Measurements from ENCODE around the gene PDLIM7.

PDLIM7 gene

DNA sequence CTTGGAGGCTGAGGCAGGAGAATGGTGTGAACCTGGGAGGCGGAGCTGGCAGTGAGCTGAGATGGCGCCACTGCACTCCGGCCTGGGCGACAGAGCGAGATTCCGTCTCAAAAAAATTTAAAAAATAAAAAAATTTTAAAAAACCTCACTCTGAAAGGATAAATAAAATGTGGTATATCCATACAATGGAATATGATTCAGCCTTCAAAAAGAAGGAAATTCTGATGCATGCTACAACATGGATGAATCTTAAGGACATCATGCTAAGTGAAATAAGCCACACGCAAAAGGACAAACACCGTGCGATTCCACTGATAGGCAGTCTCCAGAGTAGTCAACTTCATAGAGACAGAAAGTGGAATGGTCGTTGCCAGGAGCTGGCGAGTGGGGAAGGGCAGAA lies 32.4 kb downstream of the PDLIM7 start:
- peak overlapping the region in 1 of 3 experiments; percentile 38 for H3K27ac Mint-ChIP-seq
- H3K4me1 Mint-ChIP-seq = peaks cover 9% of the 10 kb centered on the region
- no peaks in the 10 kb centered on the region for H3K27me3 Mint-ChIP-seq (ENCODE audit: low read depth)
- H3K9me3 Mint-ChIP-seq = peaks cover 3% of the 10 kb centered on the region
- H3K4me3 Mint-ChIP-seq = peak overlapping the region in 1 of 3 experiments; percentile 56
- TF ChIP-seq, protein P1, sequence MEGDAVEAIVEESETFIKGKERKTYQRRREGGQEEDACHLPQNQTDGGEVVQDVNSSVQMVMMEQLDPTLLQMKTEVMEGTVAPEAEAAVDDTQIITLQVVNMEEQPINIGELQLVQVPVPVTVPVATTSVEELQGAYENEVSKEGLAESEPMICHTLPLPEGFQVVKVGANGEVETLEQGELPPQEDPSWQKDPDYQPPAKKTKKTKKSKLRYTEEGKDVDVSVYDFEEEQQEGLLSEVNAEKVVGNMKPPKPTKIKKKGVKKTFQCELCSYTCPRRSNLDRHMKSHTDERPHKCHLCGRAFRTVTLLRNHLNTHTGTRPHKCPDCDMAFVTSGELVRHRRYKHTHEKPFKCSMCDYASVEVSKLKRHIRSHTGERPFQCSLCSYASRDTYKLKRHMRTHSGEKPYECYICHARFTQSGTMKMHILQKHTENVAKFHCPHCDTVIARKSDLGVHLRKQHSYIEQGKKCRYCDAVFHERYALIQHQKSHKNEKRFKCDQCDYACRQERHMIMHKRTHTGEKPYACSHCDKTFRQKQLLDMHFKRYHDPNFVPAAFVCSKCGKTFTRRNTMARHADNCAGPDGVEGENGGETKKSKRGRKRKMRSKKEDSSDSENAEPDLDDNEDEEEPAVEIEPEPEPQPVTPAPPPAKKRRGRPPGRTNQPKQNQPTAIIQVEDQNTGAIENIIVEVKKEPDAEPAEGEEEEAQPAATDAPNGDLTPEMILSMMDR (IDR thresholded peaks at IDR 0.05; ENCODE audit: unreplicated experiment in 3 of 3) = no peak
- peaks cover 81% of the 10 kb centered on the region for H3K36me3 Mint-ChIP-seq (ENCODE audit: low read depth)

DNA sequence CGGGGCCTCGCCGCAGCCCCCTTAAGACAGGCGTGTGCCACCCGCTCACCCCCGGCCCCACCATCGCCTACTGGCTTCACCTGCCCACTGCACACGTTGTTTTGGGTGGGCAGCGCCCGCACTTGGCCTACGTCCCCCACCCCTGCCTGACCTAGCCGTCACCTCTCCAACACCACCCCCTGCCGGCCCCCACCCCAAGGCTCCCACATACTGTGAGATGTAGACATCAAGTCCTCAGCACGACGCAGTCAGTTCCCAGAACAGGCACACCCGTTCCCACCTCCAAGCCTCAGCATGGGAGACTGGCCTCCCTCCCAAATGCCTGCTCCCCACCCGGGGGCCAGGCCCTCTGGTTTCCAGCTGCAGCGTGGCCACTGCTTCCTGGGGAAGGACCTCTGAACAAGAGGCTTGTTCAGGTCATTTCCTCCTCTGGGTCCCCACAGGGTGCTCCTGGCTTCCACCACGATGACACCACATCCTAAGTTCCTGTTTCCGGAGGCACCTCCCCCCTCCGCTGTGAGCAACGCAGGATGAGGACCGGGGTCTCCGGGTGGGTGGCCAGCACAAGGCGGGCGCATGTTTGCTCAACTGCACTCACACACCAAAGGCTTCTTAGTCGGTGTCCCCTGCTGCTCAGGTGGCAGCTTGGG lies 35.3 kb downstream of the PDLIM7 start:
- H3K4me1 Mint-ChIP-seq = peaks cover 10% of the 10 kb centered on the region
- H3K36me3 Mint-ChIP-seq (ENCODE audit: low read depth) = peaks cover 68% of the 10 kb centered on the region
- H3K27me3 Mint-ChIP-seq (ENCODE audit: low read depth) = no peaks in the 10 kb centered on the region
- TF ChIP-seq, protein P1 (IDR thresholded peaks at IDR 0.05; ENCODE audit: unreplicated experiment in 3 of 3) = no peak
- peaks cover 3% of the 10 kb centered on the region for H3K9me3 Mint-ChIP-seq
- no peak overlapping the region for H3K4me3 Mint-ChIP-seq
- no peak overlapping the region for H3K27ac Mint-ChIP-seq

DNA sequence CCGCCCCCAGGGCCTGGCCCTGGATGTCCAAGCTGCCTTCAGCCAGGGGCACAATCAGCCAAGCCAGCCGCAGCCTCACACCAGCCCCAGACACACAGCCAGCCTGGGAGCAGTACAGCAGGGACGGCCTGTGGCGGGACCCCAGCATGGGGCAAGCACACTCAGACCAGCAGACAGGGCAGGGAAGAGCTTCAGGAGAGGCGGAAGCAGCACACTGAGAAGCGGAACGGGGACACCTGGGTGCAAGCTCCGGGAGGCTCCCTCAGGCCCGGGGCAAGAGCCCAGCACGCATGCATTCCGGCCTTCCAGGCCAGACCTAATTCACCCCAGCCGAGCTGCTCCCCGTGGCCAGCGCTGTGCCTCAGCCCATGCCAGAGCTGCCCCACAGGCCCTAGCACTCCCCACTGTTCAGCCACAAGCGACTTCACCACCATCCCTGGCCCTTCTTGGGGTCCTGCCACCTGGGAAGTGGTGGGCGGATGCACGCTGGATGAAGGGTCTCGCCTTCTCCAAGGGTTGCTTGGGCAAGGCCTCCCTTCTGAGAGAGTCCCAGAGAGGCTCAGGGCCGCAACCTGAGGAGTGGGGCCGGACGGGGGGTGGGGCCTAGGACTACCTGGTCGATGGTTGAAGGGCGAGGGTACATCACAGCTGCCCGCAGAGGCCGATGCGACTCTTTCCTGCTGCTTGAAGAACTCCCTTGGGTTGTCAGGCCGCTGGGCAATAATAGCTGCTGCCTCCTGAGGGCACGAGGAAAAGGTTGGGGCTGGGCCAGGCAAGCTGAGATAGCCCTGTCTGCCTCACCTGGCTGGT lies 37.4 kb downstream of the PDLIM7 start:
- Mint-ChIP-seq H3K4me3 (no peak overlapping the region), H3K4me1 (peaks cover 22% of the 10 kb centered on the region), H3K36me3 (ENCODE audit: low read depth) (peaks cover 54% of the 10 kb centered on the region), H3K27me3 (ENCODE audit: low read depth) (no peaks in the 10 kb centered on the region), H3K27ac (peak overlapping the region in 1 of 3 experiments; percentile 28), H3K9me3 (no peaks in the 10 kb centered on the region)
- TF ChIP-seq, protein P1 (IDR thresholded peaks at IDR 0.05; ENCODE audit: unreplicated experiment in 3 of 3) = no peak

DNA sequence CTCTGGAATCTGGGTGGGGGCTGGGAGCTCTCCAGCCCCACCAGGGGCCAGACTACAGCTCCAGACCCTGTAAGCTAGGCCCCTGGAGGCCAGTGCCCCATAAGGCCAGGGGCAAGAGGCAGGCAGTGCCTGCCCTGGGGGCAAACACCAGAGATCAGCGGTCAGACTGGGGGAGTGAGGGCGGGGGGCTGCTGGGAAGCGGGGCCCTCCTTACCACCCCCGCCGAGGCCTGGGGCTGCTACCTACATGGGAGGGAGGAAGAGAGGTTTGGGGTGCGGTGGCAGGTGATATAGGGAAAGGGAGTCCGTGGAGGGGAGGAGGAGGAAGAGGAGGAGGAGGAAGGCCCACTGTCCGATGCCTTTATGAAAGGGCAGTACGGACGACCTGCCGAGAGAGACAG lies 38.0 kb downstream of the PDLIM7 start:
- no peak overlapping the region for H3K4me3 Mint-ChIP-seq
- no peaks in the 10 kb centered on the region for H3K27me3 Mint-ChIP-seq (ENCODE audit: low read depth)
- H3K4me1 Mint-ChIP-seq = peaks cover 22% of the 10 kb centered on the region

DNA sequence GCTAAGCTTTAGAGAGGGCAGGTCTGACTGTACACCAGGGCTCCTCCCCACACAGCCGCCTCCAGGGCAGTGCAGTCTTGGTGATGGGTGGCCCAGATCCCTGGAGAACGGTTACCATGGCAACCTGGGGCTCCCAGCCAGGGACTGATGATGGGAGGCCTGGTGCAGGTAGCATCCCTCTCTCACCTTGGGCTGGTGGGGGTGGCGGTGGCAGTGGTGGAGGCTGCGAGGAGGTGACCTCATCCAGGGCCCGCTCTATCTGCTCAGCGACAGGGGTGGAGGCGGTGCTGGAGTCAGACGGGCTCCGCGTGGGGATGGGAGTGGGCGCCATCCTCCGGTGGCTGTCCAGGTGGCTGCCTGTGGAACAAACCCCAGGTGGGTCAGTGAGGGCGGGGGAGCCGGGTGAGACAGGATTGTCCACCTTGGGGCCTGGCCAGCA lies 38.5 kb downstream of the PDLIM7 start:
- H3K27ac Mint-ChIP-seq = no peak overlapping the region
- no peaks in the 10 kb centered on the region for H3K27me3 Mint-ChIP-seq (ENCODE audit: low read depth)
- TF ChIP-seq, protein P1 (IDR thresholded peaks at IDR 0.05; ENCODE audit: unreplicated experiment in 3 of 3) = no peak
- no peak overlapping the region for H3K4me3 Mint-ChIP-seq
- H3K4me1 Mint-ChIP-seq = peaks cover 22% of the 10 kb centered on the region
- peaks cover 49% of the 10 kb centered on the region for H3K36me3 Mint-ChIP-seq (ENCODE audit: low read depth)
- no peaks in the 10 kb centered on the region for H3K9me3 Mint-ChIP-seq

More for the DNA sequence above, 38.0 kb downstream of the PDLIM7 start:
- TF ChIP-seq, protein P1 (IDR thresholded peaks at IDR 0.05; ENCODE audit: unreplicated experiment in 3 of 3) = no peak
- H3K36me3 Mint-ChIP-seq (ENCODE audit: low read depth) = peaks cover 49% of the 10 kb centered on the region
- H3K27ac Mint-ChIP-seq = peak overlapping the region in 1 of 3 experiments; percentile 28
- H3K9me3 Mint-ChIP-seq = no peaks in the 10 kb centered on the region

Measured in nephron (organoid).